ENCODE results near the gene EGFR.

The EGFR gene

GRCh38 chr7:54988516-54988915, 30.3 kb upstream of the EGFR start:
- no peak overlapping the region for H3K27ac ChIP-seq

GRCh38 chr7:54989453-54990225, 29.2 kb upstream of the EGFR start:
- Histone ChIP-seq H3K9ac (no peak overlapping the region), H3K4me3 (no peak overlapping the region), H3K27ac (no peak overlapping the region), H3K4me1 (no peaks in the 10 kb centered on the region), H3K36me3 (no peaks in the 10 kb centered on the region), H3K27me3 (no peaks in the 10 kb centered on the region), H4K20me1 (no peaks in the 10 kb centered on the region), H3K4me2 (no peak overlapping the region), H3K9me3 (no peaks in the 10 kb centered on the region)
- no peak for TF ChIP-seq Cebpa-rat (IDR thresholded peaks at IDR 0.05)

More at GRCh38 chr7:54988516-54988915, 30.3 kb upstream of the EGFR start:
- Histone ChIP-seq H3K9me3 (no peaks in the 10 kb centered on the region), H3K4me3 (no peak overlapping the region), H4K20me1 (no peaks in the 10 kb centered on the region), H3K4me1 (no peaks in the 10 kb centered on the region), H3K27me3 (no peaks in the 10 kb centered on the region), H3K9ac (no peak overlapping the region), H3K36me3 (no peaks in the 10 kb centered on the region), H3K4me2 (no peak overlapping the region)
- no peak for TF ChIP-seq Cebpa-rat (IDR thresholded peaks at IDR 0.05)

- Histone ChIP-seq H3K27me3 (no peaks in the 10 kb centered on the region), H3K36me3 (no peaks in the 10 kb centered on the region), H3K4me3 (no peak overlapping the region), H4K20me1 (no peaks in the 10 kb centered on the region), H3K4me1 (no peaks in the 10 kb centered on the region), H3K4me2 (no peak overlapping the region), H3K9ac (no peak overlapping the region), H3K9me3 (no peaks in the 10 kb centered on the region), H3K27ac (no peak overlapping the region)
- no peak for TF ChIP-seq Cebpa-rat (IDR thresholded peaks at IDR 0.05)
These were observed 27.5 kb upstream of the EGFR start for GRCh38 chr7:54991341-54991740.

- Histone ChIP-seq H3K27ac (no peak overlapping the region), H3K36me3 (no peaks in the 10 kb centered on the region), H3K9ac (no peak overlapping the region), H3K4me1 (no peaks in the 10 kb centered on the region), H3K9me3 (no peaks in the 10 kb centered on the region), H4K20me1 (no peaks in the 10 kb centered on the region), H3K27me3 (no peaks in the 10 kb centered on the region), H3K4me3 (no peak overlapping the region), H3K4me2 (no peak overlapping the region)
- peak; percentile 30; the same call in 1 of the 2 replicates for TF ChIP-seq Cebpa-rat (IDR thresholded peaks at IDR 0.05)
These were observed 25.8 kb upstream of the EGFR start for GRCh38 chr7:54992871-54993475.

GRCh38 chr7:54995166-54995565, 23.7 kb upstream of the EGFR start:
- H3K9ac ChIP-seq, result no peak overlapping the region
- H3K4me3 ChIP-seq, result no peak overlapping the region
- no peaks in the 10 kb centered on the region for H3K36me3 ChIP-seq
- no peak overlapping the region for H3K4me2 ChIP-seq
- no peak overlapping the region for H3K27ac ChIP-seq
- H3K4me1 ChIP-seq, result no peaks in the 10 kb centered on the region
- no peaks in the 10 kb centered on the region for H4K20me1 ChIP-seq
- H3K9me3 ChIP-seq, result no peaks in the 10 kb centered on the region
- no peak for TF ChIP-seq Cebpa-rat (IDR thresholded peaks at IDR 0.05)
- H3K27me3 ChIP-seq, result no peaks in the 10 kb centered on the region

- Histone ChIP-seq H3K36me3 (no peaks in the 10 kb centered on the region), H3K4me1 (no peaks in the 10 kb centered on the region), H3K4me2 (no peak overlapping the region), H3K4me3 (no peak overlapping the region), H3K27me3 (no peaks in the 10 kb centered on the region), H3K27ac (no peak overlapping the region), H3K9ac (no peak overlapping the region), H3K9me3 (no peaks in the 10 kb centered on the region), H4K20me1 (no peaks in the 10 kb centered on the region)
- no peak for TF ChIP-seq Cebpa-rat (IDR thresholded peaks at IDR 0.05)
These were observed 23.0 kb upstream of the EGFR start for GRCh38 chr7:54995610-54996363.

GRCh38 chr7:54996391-54996790, 22.4 kb upstream of the EGFR start:
- TF ChIP-seq Cebpa-rat (IDR thresholded peaks at IDR 0.05), result no peak
- H4K20me1 ChIP-seq, result no peaks in the 10 kb centered on the region
- H3K9me3 ChIP-seq, result no peaks in the 10 kb centered on the region
- H3K9ac ChIP-seq, result no peak overlapping the region
- no peaks in the 10 kb centered on the region for H3K4me1 ChIP-seq
- H3K4me3 ChIP-seq, result no peak overlapping the region
- no peak overlapping the region for H3K4me2 ChIP-seq
- no peaks in the 10 kb centered on the region for H3K27me3 ChIP-seq
- H3K36me3 ChIP-seq, result no peaks in the 10 kb centered on the region
- no peak overlapping the region for H3K27ac ChIP-seq

GRCh38 chr7:55004579-55004978, 14.2 kb upstream of the EGFR start:
- Histone ChIP-seq H3K27ac (no peak overlapping the region), H4K20me1 (no peaks in the 10 kb centered on the region), H3K27me3 (no peaks in the 10 kb centered on the region), H3K4me1 (no peaks in the 10 kb centered on the region), H3K4me2 (no peak overlapping the region), H3K36me3 (no peaks in the 10 kb centered on the region), H3K4me3 (no peak overlapping the region), H3K9ac (no peak overlapping the region), H3K9me3 (peaks cover 14% of the 10 kb centered on the region; the same call in 1 of the 2 replicates)
- TF ChIP-seq Cebpa-rat (IDR thresholded peaks at IDR 0.05), result no peak

- Histone ChIP-seq H3K9me3 (peaks cover 14% of the 10 kb centered on the region; the same call in 1 of the 2 replicates), H3K27ac (no peak overlapping the region), H3K4me2 (no peak overlapping the region), H3K9ac (no peak overlapping the region), H3K27me3 (no peaks in the 10 kb centered on the region), H3K36me3 (no peaks in the 10 kb centered on the region), H3K4me1 (no peaks in the 10 kb centered on the region), H4K20me1 (no peaks in the 10 kb centered on the region), H3K4me3 (no peak overlapping the region)
- TF ChIP-seq Cebpa-rat (IDR thresholded peaks at IDR 0.05), result no peak
These were observed 13.5 kb upstream of the EGFR start for GRCh38 chr7:55005241-55005851.

All from BLaER1 (cell line).